CD14-positive monocyte (primary cell): ENCODE data around the gene GNAT3. TPM values are rescaled to one million over a fixed set of nuclear protein-coding genes. Genes with fewer than 3 reads are reported as not detected.

Source experiments
- DNase-seq, 3 donors: peaks; one replicate each; pipeline ENCODE4 v3.0.0-alpha.2; 2011 to 2022
- H2AFZ ChIP-seq: 2 replicates; pipeline ENCODE4 v1.6.0; 2012; ENCODE audit warnings: mild to moderate bottlenecking, low read depth, low read length, inconsistent platforms; ENCODE audit not compliant: insufficient read depth, poor library complexity, severe bottlenecking
- H3K27ac ChIP-seq, 2 donors: 1 replicate in 1 of 2; 2 replicates in 1 of 2; pipeline ENCODE4 v1.5.1; 2012 to 2013; ENCODE audit warnings: low read length in 2 of 2, control low read depth in 1 of 2, inconsistent platforms in 1 of 2, low read depth in 1 of 2, mild to moderate bottlenecking in 1 of 2
- H3K27me3 ChIP-seq, 2 donors: one replicate each; pipeline versions ENCODE4 v1.6.0 to v1.6.1; 2011 to 2013; ENCODE audit warnings: low read length in 2 of 2; ENCODE audit not compliant: control insufficient read depth in 2 of 2, insufficient read depth in 2 of 2
- H3K36me3 ChIP-seq, 2 donors: replicated peaks in 1 of 2; 1 replicate in 1 of 2; 2 replicates in 1 of 2; pipeline versions ENCODE4 v1.5.1 to v1.6.1; 2012 to 2013; ENCODE audit warnings: low read length in 2 of 2, control low read depth in 1 of 2, inconsistent platforms in 1 of 2, mild to moderate bottlenecking in 1 of 2; ENCODE audit not compliant: insufficient read depth in 2 of 2, control insufficient read depth in 1 of 2
- H3K4me1 ChIP-seq, 2 donors: 1 replicate in 1 of 2; 2 replicates in 1 of 2; pipeline versions ENCODE4 v1.5.1 to v1.6.1; 2012 to 2013; ENCODE audit warnings: low read length in 2 of 2, control low read depth in 1 of 2, inconsistent platforms in 1 of 2, mild to moderate bottlenecking in 1 of 2, moderate library complexity in 1 of 2; ENCODE audit not compliant: insufficient read depth in 2 of 2, control insufficient read depth in 1 of 2
- H3K4me2 ChIP-seq: replicated peaks from 2 replicates; pipeline ENCODE3; 2012; ENCODE audit warnings: low read length, moderate library complexity, mild to moderate bottlenecking; ENCODE audit not compliant: poor library complexity, severe bottlenecking; ENCODE audit errors: extremely low read depth
- H3K4me3 ChIP-seq, 3 experiments: fragments of 200-600 bp in 1 of 3; sonication (generic) in 1 of 3; replicated peaks in 1 of 3; 1 replicate in 2 of 3; 2 replicates in 1 of 3; pipeline ENCODE4 v1.5.1; 2011 to 2013; ENCODE audit warnings: low read length in 3 of 3, mild to moderate bottlenecking in 3 of 3, control low read depth in 2 of 3, low read depth in 2 of 3, inconsistent platforms in 1 of 3, moderate library complexity in 1 of 3
- H3K79me2 ChIP-seq: 2 replicates; pipeline ENCODE4 v1.6.0; 2012; ENCODE audit warnings: mild to moderate bottlenecking, control low read depth, inconsistent platforms, low read length, moderate library complexity; ENCODE audit not compliant: insufficient read depth
- H3K9ac ChIP-seq: 2 replicates; pipeline ENCODE4 v1.6.0; 2017; ENCODE audit warnings: low read length, mild to moderate bottlenecking; ENCODE audit not compliant: insufficient read depth, poor library complexity, severe bottlenecking
- H3K9me3 ChIP-seq, 2 donors: replicated peaks in 1 of 2; 1 replicate in 1 of 2; 2 replicates in 1 of 2; pipeline versions ENCODE4 v1.5.1 to v1.6.1; 2012 to 2013; ENCODE audit warnings: low read length in 2 of 2, control low read depth in 1 of 2; ENCODE audit not compliant: control insufficient read depth in 1 of 2, insufficient read depth in 1 of 2
- H4K20me1 ChIP-seq: 2 replicates; pipeline ENCODE4 v1.6.0; 2012; ENCODE audit warnings: mild to moderate bottlenecking, low read length, control low read depth, moderate library complexity; ENCODE audit not compliant: insufficient read depth
- H3K27ac Mint-ChIP-seq, 7 donors: one replicate each; pipeline ENCODE4 v1.8.0; 2020; ENCODE audit warnings: mild to moderate bottlenecking in 7 of 7, mixed read lengths in 7 of 7, moderate library complexity in 6 of 7, inconsistent platforms in 2 of 7
- H3K27me3 Mint-ChIP-seq, 3 donors: one replicate each; pipeline ENCODE4 v1.8.0; 2021 to 2022; ENCODE audit warnings: low read depth in 3 of 3, mild to moderate bottlenecking in 3 of 3, mixed read lengths in 3 of 3, moderate library complexity in 3 of 3, inconsistent platforms in 1 of 3
- H3K36me3 Mint-ChIP-seq, 2 donors: one replicate each; pipeline ENCODE4 v1.8.0; 2020; ENCODE audit warnings: mixed read lengths in 2 of 2, inconsistent platforms in 1 of 2, mild to moderate bottlenecking in 1 of 2
- H3K4me1 Mint-ChIP-seq: one replicate; pipeline ENCODE4 v1.8.0; 2020; ENCODE audit warnings: mild to moderate bottlenecking, mixed read lengths
- H3K4me3 Mint-ChIP-seq, 2 donors: one replicate each; pipeline ENCODE4 v1.8.0; 2020; ENCODE audit warnings: mild to moderate bottlenecking in 2 of 2, mixed read lengths in 2 of 2, moderate library complexity in 1 of 2
- H3K9me3 Mint-ChIP-seq, 7 donors: one replicate each; pipeline ENCODE4 v1.8.0; 2020 to 2022; ENCODE audit warnings: mixed read lengths in 7 of 7, mild to moderate bottlenecking in 6 of 7, moderate library complexity in 6 of 7, inconsistent platforms in 2 of 7
- WGBS: methylation state at CpG from one replicate; pipeline ENCODE4 v1.1.5; 2013; ENCODE audit warnings: missing lambda C conversion rate; ENCODE audit not compliant: insufficient coverage; 5-methylcytosine and 5-hydroxymethylcytosine counted together
- intact Hi-C, 2 donors: fragments of 100-400 bp; cut with micrococcal nuclease; formaldehyde crosslinking; loops; one replicate each; pipeline versions ENCODE4 v1.15.0 to v1.15.1; 2023
- polyA plus RNA-seq, 3 donors: library from polyadenylated mRNA; depleted of rRNA in 1 of 3; unstranded in 2 of 3; stranded (reverse) in 1 of 3; fragments of 300-500 nt in 2 of 3; fragments of >200 nt in 1 of 3; fragmentation: Illumina TruSeq in 2 of 3; gene quantifications; 1 replicate in 2 of 3; 2 replicates in 1 of 3; pipeline ENCODE4 v1.2.3, GENCODE V29; 2012 to 2021
- TF ChIP-seq, protein P1 (sequence below): fragments of 200-600 bp; IDR thresholded peaks from one replicate; pipeline ENCODE4 v1.8.0; 2022; ENCODE audit warnings: antibody characterized with exemption, mild to moderate bottlenecking

Gene GNAT3
- polyA plus RNA-seq, 3 donors: not detected

GRCh38 chr7:80529362-80529761 is 17.5 kb upstream of the GNAT3 start:
- no peaks in the 10 kb centered on the region for H3K79me2 ChIP-seq
- no peaks in the 10 kb centered on the region for H3K36me3 Mint-ChIP-seq
- no peak overlapping the region for H3K4me3 Mint-ChIP-seq
- H3K9ac ChIP-seq: no peak overlapping the region
- H4K20me1 ChIP-seq: no peaks in the 10 kb centered on the region
- peaks cover 8 to 26% (median 18%) of the 10 kb centered on the region in 7 donors for H3K9me3 Mint-ChIP-seq
- H3K27ac Mint-ChIP-seq: no peak overlapping the region
- peaks cover 0 to 11% of the 10 kb centered on the region in 2 donors for H3K9me3 ChIP-seq
- no peak overlapping the region for H3K4me3 ChIP-seq
- TF ChIP-seq, protein P1, sequence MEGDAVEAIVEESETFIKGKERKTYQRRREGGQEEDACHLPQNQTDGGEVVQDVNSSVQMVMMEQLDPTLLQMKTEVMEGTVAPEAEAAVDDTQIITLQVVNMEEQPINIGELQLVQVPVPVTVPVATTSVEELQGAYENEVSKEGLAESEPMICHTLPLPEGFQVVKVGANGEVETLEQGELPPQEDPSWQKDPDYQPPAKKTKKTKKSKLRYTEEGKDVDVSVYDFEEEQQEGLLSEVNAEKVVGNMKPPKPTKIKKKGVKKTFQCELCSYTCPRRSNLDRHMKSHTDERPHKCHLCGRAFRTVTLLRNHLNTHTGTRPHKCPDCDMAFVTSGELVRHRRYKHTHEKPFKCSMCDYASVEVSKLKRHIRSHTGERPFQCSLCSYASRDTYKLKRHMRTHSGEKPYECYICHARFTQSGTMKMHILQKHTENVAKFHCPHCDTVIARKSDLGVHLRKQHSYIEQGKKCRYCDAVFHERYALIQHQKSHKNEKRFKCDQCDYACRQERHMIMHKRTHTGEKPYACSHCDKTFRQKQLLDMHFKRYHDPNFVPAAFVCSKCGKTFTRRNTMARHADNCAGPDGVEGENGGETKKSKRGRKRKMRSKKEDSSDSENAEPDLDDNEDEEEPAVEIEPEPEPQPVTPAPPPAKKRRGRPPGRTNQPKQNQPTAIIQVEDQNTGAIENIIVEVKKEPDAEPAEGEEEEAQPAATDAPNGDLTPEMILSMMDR: no peak
- no peak overlapping the region for H3K27ac ChIP-seq
- no peak overlapping the region for H3K4me2 ChIP-seq
- intact Hi-C loops: no loop called here
- no peaks in the 10 kb centered on the region for H3K4me1 Mint-ChIP-seq
- H3K36me3 ChIP-seq: no peaks in the 10 kb centered on the region
- DNase-seq: no peak
- H3K27me3 Mint-ChIP-seq: peaks cover 0 to 6% (median 5%) of the 10 kb centered on the region in 3 donors
- no CpG with 5 or more reads among the region's 4 CpGs for WGBS
- H2AFZ ChIP-seq: no peak overlapping the region
- no peaks in the 10 kb centered on the region for H3K27me3 ChIP-seq
- no peaks in the 10 kb centered on the region for H3K4me1 ChIP-seq

DNA sequence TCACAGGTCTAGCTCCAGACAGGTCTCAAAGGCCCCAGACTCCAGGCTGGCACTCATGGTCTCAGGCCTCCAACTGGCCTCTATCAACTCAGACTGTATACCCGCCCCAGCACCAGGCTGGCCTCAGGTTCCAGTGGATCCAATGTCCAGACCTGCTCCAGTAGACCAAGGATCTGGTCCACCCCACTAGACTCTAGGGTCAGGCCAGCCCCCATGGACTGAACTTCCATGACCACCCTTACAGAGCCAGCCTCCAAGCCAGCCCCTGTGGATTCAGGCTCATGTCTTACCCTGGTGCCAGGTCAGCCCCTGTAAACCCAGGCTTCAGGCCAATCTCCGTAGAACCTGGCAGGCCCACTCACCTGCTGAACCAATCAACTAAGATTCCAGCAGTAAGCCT is 16.8 kb upstream of the GNAT3 start:
- Mint-ChIP-seq H3K4me3 (no peak overlapping the region), H3K27ac (no peak overlapping the region), H3K4me1 (no peaks in the 10 kb centered on the region), H3K36me3 (no peaks in the 10 kb centered on the region), H3K9me3 (peaks cover 8 to 26% (median 18%) of the 10 kb centered on the region in 7 donors), H3K27me3 (peaks cover 0 to 6% (median 5%) of the 10 kb centered on the region in 3 donors)
- Histone ChIP-seq H3K4me3 (no peak overlapping the region), H4K20me1 (no peaks in the 10 kb centered on the region), H3K4me1 (no peaks in the 10 kb centered on the region), H3K9me3 (peaks cover 0 to 11% of the 10 kb centered on the region in 2 donors), H3K9ac (no peak overlapping the region), H3K4me2 (no peak overlapping the region), H3K79me2 (no peaks in the 10 kb centered on the region), H3K36me3 (no peaks in the 10 kb centered on the region), H3K27me3 (no peaks in the 10 kb centered on the region), H2AFZ (no peak overlapping the region), H3K27ac (no peak overlapping the region)
- WGBS: 95% methylated on average over 2 of the region's 2 CpGs
- TF ChIP-seq, protein P1: no peak
- DNase-seq: no peak
- intact Hi-C loops: no loop called here
